ENCODE measurements around the gene ZC3H11A.

DNA sequence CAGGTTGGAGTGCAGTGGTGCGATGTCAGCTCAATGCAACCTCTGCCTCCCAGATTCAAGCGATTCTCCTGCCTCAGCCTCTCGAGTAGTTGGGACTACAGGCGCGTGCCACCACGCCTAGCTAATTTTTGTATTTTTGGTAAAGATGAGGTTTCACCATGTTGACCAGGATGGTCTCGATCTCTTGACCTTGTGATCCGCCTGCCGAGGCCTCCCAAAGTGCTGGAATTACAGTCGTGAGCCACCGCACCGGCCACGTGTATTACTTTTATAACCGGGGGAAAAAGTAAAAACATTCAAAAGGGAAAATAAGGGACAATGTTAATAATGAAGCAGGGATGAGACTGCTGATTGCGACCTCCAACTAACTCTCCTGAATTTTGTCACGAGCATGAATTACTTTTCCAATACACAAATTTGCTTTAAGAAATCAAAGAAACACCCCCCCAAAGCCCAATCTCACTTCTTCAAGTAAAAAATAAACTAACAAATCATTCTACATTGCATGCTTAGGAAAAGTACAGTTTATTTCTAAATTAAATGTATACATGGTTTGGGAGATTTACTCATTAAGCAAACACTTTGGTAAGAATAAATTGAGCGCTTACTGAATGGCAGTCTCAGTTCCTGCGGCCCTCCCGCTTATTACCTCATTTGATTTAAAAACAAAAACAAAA is 521 bp upstream of the ZC3H11A start:
- TF ChIP-seq, protein P1, sequence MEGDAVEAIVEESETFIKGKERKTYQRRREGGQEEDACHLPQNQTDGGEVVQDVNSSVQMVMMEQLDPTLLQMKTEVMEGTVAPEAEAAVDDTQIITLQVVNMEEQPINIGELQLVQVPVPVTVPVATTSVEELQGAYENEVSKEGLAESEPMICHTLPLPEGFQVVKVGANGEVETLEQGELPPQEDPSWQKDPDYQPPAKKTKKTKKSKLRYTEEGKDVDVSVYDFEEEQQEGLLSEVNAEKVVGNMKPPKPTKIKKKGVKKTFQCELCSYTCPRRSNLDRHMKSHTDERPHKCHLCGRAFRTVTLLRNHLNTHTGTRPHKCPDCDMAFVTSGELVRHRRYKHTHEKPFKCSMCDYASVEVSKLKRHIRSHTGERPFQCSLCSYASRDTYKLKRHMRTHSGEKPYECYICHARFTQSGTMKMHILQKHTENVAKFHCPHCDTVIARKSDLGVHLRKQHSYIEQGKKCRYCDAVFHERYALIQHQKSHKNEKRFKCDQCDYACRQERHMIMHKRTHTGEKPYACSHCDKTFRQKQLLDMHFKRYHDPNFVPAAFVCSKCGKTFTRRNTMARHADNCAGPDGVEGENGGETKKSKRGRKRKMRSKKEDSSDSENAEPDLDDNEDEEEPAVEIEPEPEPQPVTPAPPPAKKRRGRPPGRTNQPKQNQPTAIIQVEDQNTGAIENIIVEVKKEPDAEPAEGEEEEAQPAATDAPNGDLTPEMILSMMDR (IDR thresholded peaks at IDR 0.05): no peak
- TF ChIP-seq POLR2A (IDR thresholded peaks at IDR 0.05; ENCODE audit: low read depth): no peak
- no peak for TF ChIP-seq POLR2AphosphoS5 (IDR thresholded peaks at IDR 0.05)
